ENCODE measurements around the gene RASGRP1. TPM values are rescaled to one million over a fixed set of nuclear protein-coding genes. Genes with fewer than 3 reads are reported as not detected.

The RASGRP1 gene
- total and polyA plus RNA-seq, 2 donors (not counting 1 experiment from before 2014, with no cell fraction given): 17.7 to 24.7 TPM

DNA sequence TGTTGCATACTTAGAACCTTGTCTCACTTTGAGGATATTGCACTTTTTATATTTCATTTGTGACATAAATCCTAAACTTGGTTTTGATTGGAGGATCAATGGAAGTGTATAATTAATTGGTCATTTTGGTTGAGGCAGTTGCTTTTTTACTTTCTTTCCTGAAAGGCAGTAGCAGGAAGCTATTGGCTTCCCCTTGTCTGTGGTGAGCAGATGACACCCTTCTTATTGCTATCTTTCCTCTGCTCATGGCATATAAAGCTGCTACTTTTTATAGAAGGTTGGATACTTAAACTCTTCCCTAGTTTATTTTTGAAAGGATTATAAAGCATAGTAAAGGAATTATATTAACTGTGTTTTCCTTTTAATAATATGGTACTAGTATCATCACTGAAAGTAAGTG lies 82.0 kb downstream of the RASGRP1 start:
- no peak for DNase-seq
- no peak overlapping the region for H3K4me3 ChIP-seq (ENCODE audit: control extremely low read depth in 1 of 5, extremely low read depth in 1 of 5, insufficient read depth in 1 of 5, low read depth in 2 of 5, low read length in 4 of 5)
- no peaks in the 10 kb centered on the region for H3K27me3 ChIP-seq (replicated peaks in 1 of 4; ENCODE audit: control extremely low read depth in 1 of 4, control insufficient read depth in 3 of 4, insufficient read depth in 4 of 4, low read length in 3 of 4)
- no peaks in the 10 kb centered on the region for H3K4me1 ChIP-seq (ENCODE audit: control insufficient read depth in 2 of 2, insufficient read depth in 2 of 2, low read length in 2 of 2)
- TF ChIP-seq EZH2 (IDR thresholded peaks at IDR 0.05; ENCODE audit: borderline replicate concordance, insufficient read depth, low read depth, low read length, poor library complexity, severe bottlenecking): no peak
- H4K20me1 ChIP-seq (ENCODE audit: control insufficient read depth, insufficient read depth, low read length, poor library complexity, severe bottlenecking): no peaks in the 10 kb centered on the region
- no peak overlapping the region for H3K27ac ChIP-seq (ENCODE audit: low read length in 2 of 2)
- H3K9ac ChIP-seq (ENCODE audit: low read length): no peak overlapping the region
- ATAC-seq (ENCODE audit: low read depth): no peak
- H3K36me3 ChIP-seq (replicated peaks in 1 of 2; ENCODE audit: control extremely low read depth in 1 of 2, control insufficient read depth in 1 of 2, extremely low read depth in 1 of 2, insufficient read depth in 2 of 2, low read length in 1 of 2): peaks cover 0 to 27% of the 10 kb centered on the region in 2 experiments
- no peaks in the 10 kb centered on the region for H3K9me3 ChIP-seq (ENCODE audit: control extremely low read depth in 1 of 3, control insufficient read depth in 2 of 3, insufficient read depth in 1 of 3, low read length in 2 of 3)
- Mint-ChIP-seq H3K4me1 (peaks cover 9% of the 10 kb centered on the region), H3K27me3 (no peaks in the 10 kb centered on the region), H3K4me3 (no peak overlapping the region), H3K9me3 (ENCODE audit: insufficient read depth) (no peaks in the 10 kb centered on the region), H3K27ac (no peak overlapping the region)
- H2AFZ ChIP-seq (ENCODE audit: insufficient read depth, low read depth, low read length, poor library complexity, severe bottlenecking): no peak overlapping the region
- ChIA-PET POLR2A (no interaction called here), CTCF (interaction anchor here (0.6 to 2.3 kb wide), 2 partner anchors 201 to 217 kb away, joined by 3 to 12 read pairs; no protein-coding TSS in a partner anchor)
- H3K79me2 ChIP-seq (ENCODE audit: control insufficient read depth, insufficient read depth, low read length): no peaks in the 10 kb centered on the region
- intact Hi-C loops (cut with micrococcal nuclease): no loop called here
- no peak overlapping the region for H3K4me2 ChIP-seq (replicated peaks; ENCODE audit: low read depth, low read length, poor library complexity, severe bottlenecking)

GRCh38 chr15:38481761-38482160 lies 82.9 kb downstream of the RASGRP1 start:
- POLR2A ChIA-PET: no interaction called here

More at GRCh38 chr15:38481761-38482160, 82.9 kb downstream of the RASGRP1 start:
- no peak overlapping the region for H3K4me3 ChIP-seq (ENCODE audit: control extremely low read depth in 1 of 5, extremely low read depth in 1 of 5, insufficient read depth in 1 of 5, low read depth in 2 of 5, low read length in 4 of 5)
- ATAC-seq (ENCODE audit: low read depth): no peak
- H3K27me3 Mint-ChIP-seq: no peaks in the 10 kb centered on the region
- TF ChIP-seq, protein P1, sequence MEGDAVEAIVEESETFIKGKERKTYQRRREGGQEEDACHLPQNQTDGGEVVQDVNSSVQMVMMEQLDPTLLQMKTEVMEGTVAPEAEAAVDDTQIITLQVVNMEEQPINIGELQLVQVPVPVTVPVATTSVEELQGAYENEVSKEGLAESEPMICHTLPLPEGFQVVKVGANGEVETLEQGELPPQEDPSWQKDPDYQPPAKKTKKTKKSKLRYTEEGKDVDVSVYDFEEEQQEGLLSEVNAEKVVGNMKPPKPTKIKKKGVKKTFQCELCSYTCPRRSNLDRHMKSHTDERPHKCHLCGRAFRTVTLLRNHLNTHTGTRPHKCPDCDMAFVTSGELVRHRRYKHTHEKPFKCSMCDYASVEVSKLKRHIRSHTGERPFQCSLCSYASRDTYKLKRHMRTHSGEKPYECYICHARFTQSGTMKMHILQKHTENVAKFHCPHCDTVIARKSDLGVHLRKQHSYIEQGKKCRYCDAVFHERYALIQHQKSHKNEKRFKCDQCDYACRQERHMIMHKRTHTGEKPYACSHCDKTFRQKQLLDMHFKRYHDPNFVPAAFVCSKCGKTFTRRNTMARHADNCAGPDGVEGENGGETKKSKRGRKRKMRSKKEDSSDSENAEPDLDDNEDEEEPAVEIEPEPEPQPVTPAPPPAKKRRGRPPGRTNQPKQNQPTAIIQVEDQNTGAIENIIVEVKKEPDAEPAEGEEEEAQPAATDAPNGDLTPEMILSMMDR (IDR thresholded peaks at IDR 0.05): no peak
- TF ChIP-seq EZH2 (IDR thresholded peaks at IDR 0.05; ENCODE audit: borderline replicate concordance, insufficient read depth, low read depth, low read length, poor library complexity, severe bottlenecking): no peak
- H3K4me3 Mint-ChIP-seq: no peak overlapping the region
- no peak overlapping the region for H3K9ac ChIP-seq (ENCODE audit: low read length)
- H3K27me3 ChIP-seq (replicated peaks in 1 of 4; ENCODE audit: control extremely low read depth in 1 of 4, control insufficient read depth in 3 of 4, insufficient read depth in 4 of 4, low read length in 3 of 4): no peaks in the 10 kb centered on the region
- CTCF ChIA-PET: interaction anchor here (0.9 to 2.3 kb wide), 4 partner anchors 9 to 218 kb away, joined by 3 to 12 read pairs (median 3); no protein-coding TSS in a partner anchor
- no peak overlapping the region for H3K4me2 ChIP-seq (replicated peaks; ENCODE audit: low read depth, low read length, poor library complexity, severe bottlenecking)
- no peak overlapping the region for H2AFZ ChIP-seq (ENCODE audit: insufficient read depth, low read depth, low read length, poor library complexity, severe bottlenecking)
- no CpG with 5 or more reads among the region's 3 CpGs for WGBS (ENCODE audit: insufficient coverage)
- intact Hi-C loops (cut with micrococcal nuclease): no loop called here
- H3K9me3 Mint-ChIP-seq (ENCODE audit: insufficient read depth): no peaks in the 10 kb centered on the region
- H3K27ac ChIP-seq (ENCODE audit: low read length in 2 of 2): no peak overlapping the region
- H4K20me1 ChIP-seq (ENCODE audit: control insufficient read depth, insufficient read depth, low read length, poor library complexity, severe bottlenecking): no peaks in the 10 kb centered on the region
- no peak overlapping the region for H3K27ac Mint-ChIP-seq
- DNase-seq: no peak
- H3K4me1 ChIP-seq (ENCODE audit: control insufficient read depth in 2 of 2, insufficient read depth in 2 of 2, low read length in 2 of 2): no peaks in the 10 kb centered on the region
- peaks cover 0 to 27% of the 10 kb centered on the region in 2 experiments for H3K36me3 ChIP-seq (replicated peaks in 1 of 2; ENCODE audit: control extremely low read depth in 1 of 2, control insufficient read depth in 1 of 2, extremely low read depth in 1 of 2, insufficient read depth in 2 of 2, low read length in 1 of 2)
- H3K79me2 ChIP-seq (ENCODE audit: control insufficient read depth, insufficient read depth, low read length): no peaks in the 10 kb centered on the region
- H3K9me3 ChIP-seq (ENCODE audit: control extremely low read depth in 1 of 3, control insufficient read depth in 2 of 3, insufficient read depth in 1 of 3, low read length in 2 of 3): no peaks in the 10 kb centered on the region
- peaks cover 9% of the 10 kb centered on the region for H3K4me1 Mint-ChIP-seq

Data from B cell (primary cell).